ENCODE results near the gene CD2BP2.

CD2BP2 gene

DNA sequence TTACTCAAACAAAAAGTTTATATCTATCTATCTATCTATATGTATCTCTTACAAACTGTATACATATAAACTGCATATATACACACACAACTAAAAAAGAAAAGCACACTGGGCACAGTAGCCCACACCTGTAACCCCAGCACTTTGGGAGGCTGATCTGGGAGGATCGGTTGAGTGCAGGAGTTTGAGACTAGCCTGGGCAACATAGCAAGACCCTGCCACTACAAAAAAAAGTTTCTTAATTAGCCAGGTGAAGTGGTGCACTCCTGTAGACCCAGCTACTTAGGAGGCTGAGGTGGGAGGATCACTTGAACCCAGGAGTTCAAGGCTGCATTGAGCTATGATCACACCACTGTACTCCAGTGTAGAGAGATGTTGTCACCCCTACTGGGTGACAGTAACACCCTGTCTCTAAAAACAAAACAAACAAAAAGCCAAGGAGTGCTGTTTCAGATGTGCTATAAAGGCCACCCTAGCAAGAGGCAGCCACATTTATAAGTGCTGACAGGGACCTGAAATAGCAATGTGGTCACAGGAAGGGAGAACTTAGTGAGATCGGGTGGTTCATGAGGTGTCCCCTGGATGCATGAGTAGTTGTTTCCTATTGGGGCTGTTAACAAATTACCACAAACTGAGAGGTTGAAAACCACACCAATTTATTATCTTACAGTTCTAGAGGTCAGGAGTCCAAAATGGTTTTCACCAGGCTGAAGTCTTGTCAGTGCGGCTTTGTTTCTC is 4.8 kb downstream of the CD2BP2 start:
- H3K9ac ChIP-seq (ENCODE audit: low read length) = peak overlapping the region; percentile 39
- no peaks in the 10 kb centered on the region for H3K36me3 ChIP-seq (ENCODE audit: low read length)
- peak overlapping the region; percentile 95 for H3K27ac ChIP-seq (ENCODE audit: low read depth, low read length)
- no peaks in the 10 kb centered on the region for H4K20me1 ChIP-seq (ENCODE audit: low read depth, low read length)
- H3K4me2 ChIP-seq (ENCODE audit: low read depth, low read length, poor library complexity, severe bottlenecking) = peak overlapping the region; percentile 62
- H3K79me2 ChIP-seq (ENCODE audit: insufficient read depth, low read length) = peaks cover 21% of the 10 kb centered on the region
- H3K27me3 ChIP-seq (ENCODE audit: low read length) = no peaks in the 10 kb centered on the region
- TF ChIP-seq EZH2phosphoT487 (conservative IDR thresholded peaks at IDR 0.05; ENCODE audit: low read length) = no peak
- TF ChIP-seq, protein P1, sequence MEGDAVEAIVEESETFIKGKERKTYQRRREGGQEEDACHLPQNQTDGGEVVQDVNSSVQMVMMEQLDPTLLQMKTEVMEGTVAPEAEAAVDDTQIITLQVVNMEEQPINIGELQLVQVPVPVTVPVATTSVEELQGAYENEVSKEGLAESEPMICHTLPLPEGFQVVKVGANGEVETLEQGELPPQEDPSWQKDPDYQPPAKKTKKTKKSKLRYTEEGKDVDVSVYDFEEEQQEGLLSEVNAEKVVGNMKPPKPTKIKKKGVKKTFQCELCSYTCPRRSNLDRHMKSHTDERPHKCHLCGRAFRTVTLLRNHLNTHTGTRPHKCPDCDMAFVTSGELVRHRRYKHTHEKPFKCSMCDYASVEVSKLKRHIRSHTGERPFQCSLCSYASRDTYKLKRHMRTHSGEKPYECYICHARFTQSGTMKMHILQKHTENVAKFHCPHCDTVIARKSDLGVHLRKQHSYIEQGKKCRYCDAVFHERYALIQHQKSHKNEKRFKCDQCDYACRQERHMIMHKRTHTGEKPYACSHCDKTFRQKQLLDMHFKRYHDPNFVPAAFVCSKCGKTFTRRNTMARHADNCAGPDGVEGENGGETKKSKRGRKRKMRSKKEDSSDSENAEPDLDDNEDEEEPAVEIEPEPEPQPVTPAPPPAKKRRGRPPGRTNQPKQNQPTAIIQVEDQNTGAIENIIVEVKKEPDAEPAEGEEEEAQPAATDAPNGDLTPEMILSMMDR (IDR thresholded peaks at IDR 0.05; ENCODE audit: insufficient read depth, low read length, poor library complexity, severe bottlenecking) = no peak
- no peaks in the 10 kb centered on the region for H3K9me2 ChIP-seq (replicated peaks; ENCODE audit: insufficient read depth, low read length)
- H2AFZ ChIP-seq (ENCODE audit: low read depth, low read length, severe bottlenecking) = no peak overlapping the region
- H3K4me3 ChIP-seq (ENCODE audit: insufficient read depth, low read length, poor library complexity, severe bottlenecking) = no peak overlapping the region
- no peaks in the 10 kb centered on the region for H3K9me3 ChIP-seq (ENCODE audit: insufficient read depth, low read length)
- H3F3A ChIP-seq (ENCODE audit: insufficient read depth) = peaks cover 49% of the 10 kb centered on the region

GRCh38 chr16:30349675-30350074 is 5.4 kb downstream of the CD2BP2 start:
- H3K36me3 ChIP-seq (ENCODE audit: low read length) = no peaks in the 10 kb centered on the region
- peak overlapping the region; percentile 62 for H3K4me2 ChIP-seq (ENCODE audit: low read depth, low read length, poor library complexity, severe bottlenecking)
- no peaks in the 10 kb centered on the region for H3K9me3 ChIP-seq (ENCODE audit: insufficient read depth, low read length)
- H2AFZ ChIP-seq (ENCODE audit: low read depth, low read length, severe bottlenecking) = no peak overlapping the region
- H3K4me3 ChIP-seq (ENCODE audit: insufficient read depth, low read length, poor library complexity, severe bottlenecking) = peak overlapping the region; percentile 12
- peak overlapping the region; percentile 95 for H3K27ac ChIP-seq (ENCODE audit: low read depth, low read length)
- TF ChIP-seq, protein P1 (IDR thresholded peaks at IDR 0.05; ENCODE audit: insufficient read depth, low read length, poor library complexity, severe bottlenecking) = no peak
- TF ChIP-seq EZH2phosphoT487 (conservative IDR thresholded peaks at IDR 0.05; ENCODE audit: low read length) = no peak
- peaks cover 53% of the 10 kb centered on the region for H3F3A ChIP-seq (ENCODE audit: insufficient read depth)
- peak overlapping the region; percentile 46 for H3K9ac ChIP-seq (ENCODE audit: low read length)
- no peaks in the 10 kb centered on the region for H3K27me3 ChIP-seq (ENCODE audit: low read length)
- no peaks in the 10 kb centered on the region for H3K9me2 ChIP-seq (replicated peaks; ENCODE audit: insufficient read depth, low read length)
- peaks cover 17% of the 10 kb centered on the region for H3K79me2 ChIP-seq (ENCODE audit: insufficient read depth, low read length)
- H4K20me1 ChIP-seq (ENCODE audit: low read depth, low read length) = no peaks in the 10 kb centered on the region

GRCh38 chr16:30348929-30349328 is 6.2 kb downstream of the CD2BP2 start:
- TF ChIP-seq EZH2phosphoT487 (conservative IDR thresholded peaks at IDR 0.05; ENCODE audit: low read length) = no peak
- TF ChIP-seq, protein P1 (IDR thresholded peaks at IDR 0.05; ENCODE audit: insufficient read depth, low read length, poor library complexity, severe bottlenecking) = no peak
- H3K27me3 ChIP-seq (ENCODE audit: low read length) = no peaks in the 10 kb centered on the region
- H3K4me2 ChIP-seq (ENCODE audit: low read depth, low read length, poor library complexity, severe bottlenecking) = peak overlapping the region; percentile 62
- peaks cover 59% of the 10 kb centered on the region for H3F3A ChIP-seq (ENCODE audit: insufficient read depth)
- peak overlapping the region; percentile 46 for H3K9ac ChIP-seq (ENCODE audit: low read length)
- no peaks in the 10 kb centered on the region for H3K36me3 ChIP-seq (ENCODE audit: low read length)
- H3K79me2 ChIP-seq (ENCODE audit: insufficient read depth, low read length) = peaks cover 9% of the 10 kb centered on the region
- H3K4me3 ChIP-seq (ENCODE audit: insufficient read depth, low read length, poor library complexity, severe bottlenecking) = peak overlapping the region; percentile 12
- no peak overlapping the region for H2AFZ ChIP-seq (ENCODE audit: low read depth, low read length, severe bottlenecking)
- H3K9me2 ChIP-seq (replicated peaks; ENCODE audit: insufficient read depth, low read length) = no peaks in the 10 kb centered on the region
- H3K9me3 ChIP-seq (ENCODE audit: insufficient read depth, low read length) = no peaks in the 10 kb centered on the region
- H4K20me1 ChIP-seq (ENCODE audit: low read depth, low read length) = no peaks in the 10 kb centered on the region
- H3K27ac ChIP-seq (ENCODE audit: low read depth, low read length) = peak overlapping the region; percentile 95

Data from SU-DHL-6 (cell line).